HEK293 (cell line): ENCODE results near the gene B4GALT7.
A peak's percentile ranks its signal among the peaks of the same experiment; 100 is the strongest.

Experiments used
- KLF16 ChIP-seq: fragments of 450-650 bp; formaldehyde crosslinking; IDR thresholded peaks from 2 replicates; pipeline ENCODE4 v1.5.1; 2017; ENCODE audit warnings: missing biosample characterization, missing genetic modification characterization
- KLF9 ChIP-seq: fragments of 450-650 bp; formaldehyde crosslinking; IDR thresholded peaks from 2 replicates; pipeline ENCODE4 v1.5.1; 2016; ENCODE audit warnings: missing biosample characterization, missing genetic modification characterization, low read depth
- SP2 ChIP-seq: fragments of 450-650 bp; formaldehyde crosslinking; IDR thresholded peaks from 2 replicates; pipeline ENCODE4 v1.5.1; 2016; ENCODE audit warnings: missing biosample characterization, missing genetic modification characterization
- SP3 ChIP-seq: fragments of 450-650 bp; formaldehyde crosslinking; IDR thresholded peaks from 2 replicates; pipeline ENCODE4 v1.5.1; 2016; ENCODE audit warnings: missing biosample characterization, missing genetic modification characterization
- YY1 ChIP-seq: fragments of 450-650 bp; formaldehyde crosslinking; IDR thresholded peaks from 2 replicates; pipeline ENCODE4 v1.5.1; 2018; ENCODE audit warnings: missing biosample characterization, missing genetic modification characterization
- ZBTB7A ChIP-seq: fragments of 450-650 bp; formaldehyde crosslinking; IDR thresholded peaks from 2 replicates; pipeline ENCODE4 v1.5.1; 2016; ENCODE audit warnings: low read depth, missing biosample characterization, missing genetic modification characterization
- ZNF174 ChIP-seq: fragments of 450-650 bp; formaldehyde crosslinking; IDR thresholded peaks from 2 replicates; pipeline ENCODE4 v1.5.0; 2017; ENCODE audit warnings: missing biosample characterization, mild to moderate bottlenecking, missing genetic modification characterization
- ZNF549 ChIP-seq: fragments of 450-650 bp; IDR thresholded peaks from 2 replicates; pipeline ENCODE4 v1.5.1; 2018; ENCODE audit warnings: missing biosample characterization, missing genetic modification characterization, mild to moderate bottlenecking, inconsistent platforms, moderate library complexity
- ZNF768 ChIP-seq: fragments of 450-650 bp; formaldehyde crosslinking; IDR thresholded peaks from 2 replicates; pipeline ENCODE4 v1.5.1; 2018; ENCODE audit warnings: missing biosample characterization, mild to moderate bottlenecking, missing genetic modification characterization
- ZNF776 ChIP-seq: fragments of 450-650 bp; formaldehyde crosslinking; IDR thresholded peaks from 2 replicates; pipeline ENCODE4 v1.5.0; 2017; ENCODE audit warnings: missing biosample characterization, missing genetic modification characterization, borderline replicate concordance
- TF ChIP-seq, protein P1 (sequence below): fragments of 450-650 bp; formaldehyde crosslinking; IDR thresholded peaks from 2 replicates; pipeline ENCODE4 v1.5.1; 2016; ENCODE audit warnings: missing biosample characterization, missing genetic modification characterization, low read depth
- TF ChIP-seq, protein P2 (sequence below): sonication (generic); formaldehyde crosslinking; IDR thresholded peaks from 2 replicates; pipeline ENCODE4 v1.8.1; 2022; ENCODE audit warnings: mild to moderate bottlenecking, moderate library complexity, missing genetic modification reagents
- TF ChIP-seq, protein P3 (sequence below): fragments of 450-650 bp; formaldehyde crosslinking; IDR thresholded peaks from 2 replicates; pipeline ENCODE4 v1.5.1; 2016; ENCODE audit warnings: missing biosample characterization, missing genetic modification characterization

DNA sequence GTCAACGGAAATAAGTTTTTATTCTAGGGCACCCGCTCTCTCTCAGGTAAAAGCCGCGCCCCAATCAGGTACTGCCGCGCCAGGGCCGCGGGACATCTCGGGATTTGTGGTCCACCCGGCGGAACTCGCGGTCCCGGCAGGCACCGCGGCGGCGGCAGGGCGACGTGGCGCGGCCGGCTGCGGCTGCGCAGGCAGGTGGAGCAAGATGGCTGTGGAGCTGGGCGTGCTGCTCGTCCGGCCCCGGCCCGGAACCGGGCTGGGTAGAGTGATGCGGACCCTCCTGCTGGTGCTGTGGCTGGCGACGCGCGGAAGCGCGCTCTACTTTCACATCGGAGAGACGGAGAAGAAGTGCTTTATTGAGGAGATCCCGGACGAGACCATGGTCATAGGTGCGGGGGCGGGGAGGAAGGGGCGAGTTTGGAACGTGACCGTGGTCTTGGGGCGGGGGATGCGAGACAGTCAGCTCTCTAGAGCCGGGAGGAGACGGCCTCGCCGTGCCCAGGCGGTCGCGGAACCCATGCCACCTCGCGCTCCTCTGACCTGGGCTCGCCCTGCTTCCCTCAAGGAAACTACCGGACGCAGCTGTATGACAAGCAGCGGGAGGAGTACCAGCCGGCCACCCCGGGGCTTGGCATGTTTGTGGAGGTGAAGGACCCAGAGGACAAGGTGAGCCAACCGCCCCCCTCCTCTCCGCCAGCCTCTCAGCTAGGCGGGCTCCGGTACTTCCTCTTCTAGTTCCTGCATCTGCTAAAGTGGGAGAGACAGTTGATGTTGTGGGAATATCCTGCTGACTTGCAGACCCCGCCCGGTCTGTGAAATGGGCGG is 7.7 kb upstream of the B4GALT7 start, which contains the start of gene TMED9:
- TF ChIP-seq, protein P1, sequence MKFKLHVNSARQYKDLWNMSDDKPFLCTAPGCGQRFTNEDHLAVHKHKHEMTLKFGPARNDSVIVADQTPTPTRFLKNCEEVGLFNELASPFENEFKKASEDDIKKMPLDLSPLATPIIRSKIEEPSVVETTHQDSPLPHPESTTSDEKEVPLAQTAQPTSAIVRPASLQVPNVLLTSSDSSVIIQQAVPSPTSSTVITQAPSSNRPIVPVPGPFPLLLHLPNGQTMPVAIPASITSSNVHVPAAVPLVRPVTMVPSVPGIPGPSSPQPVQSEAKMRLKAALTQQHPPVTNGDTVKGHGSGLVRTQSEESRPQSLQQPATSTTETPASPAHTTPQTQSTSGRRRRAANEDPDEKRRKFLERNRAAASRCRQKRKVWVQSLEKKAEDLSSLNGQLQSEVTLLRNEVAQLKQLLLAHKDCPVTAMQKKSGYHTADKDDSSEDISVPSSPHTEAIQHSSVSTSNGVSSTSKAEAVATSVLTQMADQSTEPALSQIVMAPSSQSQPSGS (tag by site-specific recombination) = no peak
- TF ChIP-seq YY1 (tag by site-specific recombination) = peak; percentile 83
- no peak for TF ChIP-seq ZNF768 (tag by site-specific recombination)
- TF ChIP-seq, protein P2, sequence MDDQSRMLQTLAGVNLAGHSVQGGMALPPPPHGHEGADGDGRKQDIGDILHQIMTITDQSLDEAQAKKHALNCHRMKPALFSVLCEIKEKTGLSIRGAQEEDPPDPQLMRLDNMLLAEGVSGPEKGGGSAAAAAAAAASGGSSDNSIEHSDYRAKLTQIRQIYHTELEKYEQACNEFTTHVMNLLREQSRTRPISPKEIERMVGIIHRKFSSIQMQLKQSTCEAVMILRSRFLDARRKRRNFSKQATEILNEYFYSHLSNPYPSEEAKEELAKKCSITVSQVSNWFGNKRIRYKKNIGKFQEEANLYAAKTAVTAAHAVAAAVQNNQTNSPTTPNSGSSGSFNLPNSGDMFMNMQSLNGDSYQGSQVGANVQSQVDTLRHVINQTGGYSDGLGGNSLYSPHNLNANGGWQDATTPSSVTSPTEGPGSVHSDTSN (CRISPR knock-in tag) = peak; percentile 72; the same call in 1 of the 2 replicates
- TF ChIP-seq, protein P3, sequence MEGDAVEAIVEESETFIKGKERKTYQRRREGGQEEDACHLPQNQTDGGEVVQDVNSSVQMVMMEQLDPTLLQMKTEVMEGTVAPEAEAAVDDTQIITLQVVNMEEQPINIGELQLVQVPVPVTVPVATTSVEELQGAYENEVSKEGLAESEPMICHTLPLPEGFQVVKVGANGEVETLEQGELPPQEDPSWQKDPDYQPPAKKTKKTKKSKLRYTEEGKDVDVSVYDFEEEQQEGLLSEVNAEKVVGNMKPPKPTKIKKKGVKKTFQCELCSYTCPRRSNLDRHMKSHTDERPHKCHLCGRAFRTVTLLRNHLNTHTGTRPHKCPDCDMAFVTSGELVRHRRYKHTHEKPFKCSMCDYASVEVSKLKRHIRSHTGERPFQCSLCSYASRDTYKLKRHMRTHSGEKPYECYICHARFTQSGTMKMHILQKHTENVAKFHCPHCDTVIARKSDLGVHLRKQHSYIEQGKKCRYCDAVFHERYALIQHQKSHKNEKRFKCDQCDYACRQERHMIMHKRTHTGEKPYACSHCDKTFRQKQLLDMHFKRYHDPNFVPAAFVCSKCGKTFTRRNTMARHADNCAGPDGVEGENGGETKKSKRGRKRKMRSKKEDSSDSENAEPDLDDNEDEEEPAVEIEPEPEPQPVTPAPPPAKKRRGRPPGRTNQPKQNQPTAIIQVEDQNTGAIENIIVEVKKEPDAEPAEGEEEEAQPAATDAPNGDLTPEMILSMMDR = peak; percentile 28; the same call in 1 of the 2 replicates
- peak; percentile 43 for TF ChIP-seq SP3 (tag by site-specific recombination)
- 0 out of 2 replicates have a peak, but pooled peaks have one; percentile 37 for TF ChIP-seq ZBTB7A (tag by site-specific recombination)
- peak; percentile 54 for TF ChIP-seq SP2 (tag by site-specific recombination)
- TF ChIP-seq ZNF549 (tag by site-specific recombination) = no peak
- TF ChIP-seq ZNF174 (tag by site-specific recombination) = no peak
- TF ChIP-seq KLF9 (tag by site-specific recombination) = peak; percentile 70; the same call in 1 of the 2 replicates
- TF ChIP-seq ZNF776 = no peak
- TF ChIP-seq KLF16 (tag by site-specific recombination) = no peak
